Liver (tissue), 3 donors: ENCODE measurements around the gene TGFBR3.

Source experiments
- ATF3 ChIP-seq: IDR thresholded peaks from 2 replicates; pipeline ENCODE4 v1.6.1; 2016; ENCODE audit warnings: antibody characterized with exemption
- EGR1 ChIP-seq, 2 donors: IDR thresholded peaks; 2 replicates each; pipeline ENCODE4 v1.6.1; 2016 to 2018; ENCODE audit warnings: antibody characterized with exemption in 2 of 2, low read depth in 2 of 2
- GABPA ChIP-seq, 2 donors: IDR thresholded peaks in 1 of 2; conservative IDR thresholded peaks in 1 of 2; 2 replicates each; pipeline ENCODE4 v1.6.1; 2016; ENCODE audit warnings: antibody characterized with exemption in 2 of 2, mild to moderate bottlenecking in 1 of 2, moderate library complexity in 1 of 2
- HNF4A ChIP-seq, 2 donors: conservative IDR thresholded peaks; 2 replicates each; pipeline ENCODE4 v1.6.1; 2016; ENCODE audit warnings: antibody characterized with exemption in 2 of 2, mild to moderate bottlenecking in 2 of 2
- MAX ChIP-seq: IDR thresholded peaks from 2 replicates; pipeline ENCODE4 v1.6.1; 2016; ENCODE audit warnings: antibody characterized with exemption
- NR2F2 ChIP-seq: IDR thresholded peaks from 2 replicates; pipeline ENCODE4 v1.6.1; 2016; ENCODE audit warnings: antibody characterized with exemption
- RAD21 ChIP-seq, 2 donors: IDR thresholded peaks; 2 replicates each; pipeline ENCODE4 v1.6.1; 2016; ENCODE audit warnings: antibody characterized with exemption in 2 of 2, mild to moderate bottlenecking in 2 of 2
- SP1 ChIP-seq: IDR thresholded peaks from 2 replicates; pipeline ENCODE4 v1.6.1; 2018; ENCODE audit warnings: antibody characterized with exemption, mild to moderate bottlenecking
- TAF1 ChIP-seq: conservative IDR thresholded peaks from 2 replicates; pipeline ENCODE4 v1.6.1; 2016; ENCODE audit warnings: antibody characterized with exemption, mild to moderate bottlenecking
- YY1 ChIP-seq: IDR thresholded peaks from 2 replicates; pipeline ENCODE4 v1.6.1; 2016; ENCODE audit warnings: antibody characterized with exemption, mild to moderate bottlenecking
- TF ChIP-seq, protein P1 (sequence below): fragments of 150-350 bp; IDR thresholded peaks from 2 replicates; pipeline ENCODE4 v1.5.1; 2017; ENCODE audit warnings: improper control_type of control experiment, low read depth, low read length; ENCODE audit not compliant: missing input control
- TF ChIP-seq, protein P2 (sequence below): IDR thresholded peaks from 2 replicates; pipeline ENCODE4 v1.6.1; 2016; ENCODE audit warnings: antibody characterized with exemption, mild to moderate bottlenecking
- donor health status: healthy.
- donor health status: healthy.

DNA sequence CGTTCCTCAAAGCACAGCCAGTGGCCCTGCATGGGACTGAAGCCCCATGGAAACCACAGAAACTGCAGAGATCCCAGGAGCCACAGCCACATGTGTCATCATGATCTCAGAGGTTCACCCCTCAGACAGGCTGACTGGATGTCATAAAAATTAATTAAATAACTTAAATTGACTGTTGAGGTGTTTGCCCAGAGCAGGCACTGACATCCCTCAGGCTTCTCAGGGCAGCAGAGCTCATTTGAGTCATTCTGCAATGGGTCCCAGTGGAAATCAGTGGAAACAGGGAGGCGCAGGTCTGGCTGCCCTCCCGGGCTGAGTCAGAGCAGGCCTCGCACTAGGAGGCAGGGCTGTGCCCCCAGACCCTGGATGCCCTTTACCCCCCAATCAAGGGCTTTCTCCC, 250.2 kb downstream of the TGFBR3 start:
- TF ChIP-seq, protein P1, sequence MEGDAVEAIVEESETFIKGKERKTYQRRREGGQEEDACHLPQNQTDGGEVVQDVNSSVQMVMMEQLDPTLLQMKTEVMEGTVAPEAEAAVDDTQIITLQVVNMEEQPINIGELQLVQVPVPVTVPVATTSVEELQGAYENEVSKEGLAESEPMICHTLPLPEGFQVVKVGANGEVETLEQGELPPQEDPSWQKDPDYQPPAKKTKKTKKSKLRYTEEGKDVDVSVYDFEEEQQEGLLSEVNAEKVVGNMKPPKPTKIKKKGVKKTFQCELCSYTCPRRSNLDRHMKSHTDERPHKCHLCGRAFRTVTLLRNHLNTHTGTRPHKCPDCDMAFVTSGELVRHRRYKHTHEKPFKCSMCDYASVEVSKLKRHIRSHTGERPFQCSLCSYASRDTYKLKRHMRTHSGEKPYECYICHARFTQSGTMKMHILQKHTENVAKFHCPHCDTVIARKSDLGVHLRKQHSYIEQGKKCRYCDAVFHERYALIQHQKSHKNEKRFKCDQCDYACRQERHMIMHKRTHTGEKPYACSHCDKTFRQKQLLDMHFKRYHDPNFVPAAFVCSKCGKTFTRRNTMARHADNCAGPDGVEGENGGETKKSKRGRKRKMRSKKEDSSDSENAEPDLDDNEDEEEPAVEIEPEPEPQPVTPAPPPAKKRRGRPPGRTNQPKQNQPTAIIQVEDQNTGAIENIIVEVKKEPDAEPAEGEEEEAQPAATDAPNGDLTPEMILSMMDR = no peak
- TF ChIP-seq GABPA (IDR thresholded peaks at IDR 0.05 in 1 of 2, conservative IDR thresholded peaks at IDR 0.05 in 1 of 2) (no peak), MAX (no peak), SP1 (no peak), HNF4A (conservative IDR thresholded peaks at IDR 0.05) (no peak), ATF3 (no peak), RAD21 (IDR thresholded peaks at IDR 0.05) (no peak), YY1 (no peak), EGR1 (IDR thresholded peaks at IDR 0.05; ENCODE audit: low read depth in 2 of 2) (no peak), NR2F2 (no peak), TAF1 (no peak)
- TF ChIP-seq, protein P2, sequence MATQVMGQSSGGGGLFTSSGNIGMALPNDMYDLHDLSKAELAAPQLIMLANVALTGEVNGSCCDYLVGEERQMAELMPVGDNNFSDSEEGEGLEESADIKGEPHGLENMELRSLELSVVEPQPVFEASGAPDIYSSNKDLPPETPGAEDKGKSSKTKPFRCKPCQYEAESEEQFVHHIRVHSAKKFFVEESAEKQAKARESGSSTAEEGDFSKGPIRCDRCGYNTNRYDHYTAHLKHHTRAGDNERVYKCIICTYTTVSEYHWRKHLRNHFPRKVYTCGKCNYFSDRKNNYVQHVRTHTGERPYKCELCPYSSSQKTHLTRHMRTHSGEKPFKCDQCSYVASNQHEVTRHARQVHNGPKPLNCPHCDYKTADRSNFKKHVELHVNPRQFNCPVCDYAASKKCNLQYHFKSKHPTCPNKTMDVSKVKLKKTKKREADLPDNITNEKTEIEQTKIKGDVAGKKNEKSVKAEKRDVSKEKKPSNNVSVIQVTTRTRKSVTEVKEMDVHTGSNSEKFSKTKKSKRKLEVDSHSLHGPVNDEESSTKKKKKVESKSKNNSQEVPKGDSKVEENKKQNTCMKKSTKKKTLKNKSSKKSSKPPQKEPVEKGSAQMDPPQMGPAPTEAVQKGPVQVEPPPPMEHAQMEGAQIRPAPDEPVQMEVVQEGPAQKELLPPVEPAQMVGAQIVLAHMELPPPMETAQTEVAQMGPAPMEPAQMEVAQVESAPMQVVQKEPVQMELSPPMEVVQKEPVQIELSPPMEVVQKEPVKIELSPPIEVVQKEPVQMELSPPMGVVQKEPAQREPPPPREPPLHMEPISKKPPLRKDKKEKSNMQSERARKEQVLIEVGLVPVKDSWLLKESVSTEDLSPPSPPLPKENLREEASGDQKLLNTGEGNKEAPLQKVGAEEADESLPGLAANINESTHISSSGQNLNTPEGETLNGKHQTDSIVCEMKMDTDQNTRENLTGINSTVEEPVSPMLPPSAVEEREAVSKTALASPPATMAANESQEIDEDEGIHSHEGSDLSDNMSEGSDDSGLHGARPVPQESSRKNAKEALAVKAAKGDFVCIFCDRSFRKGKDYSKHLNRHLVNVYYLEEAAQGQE = no peak
